Loucy (cell line): Measurements from ENCODE around the gene RPL19.

ENCODE experiments used
- EZH2phosphoT487 ChIP-seq: fragments of 200-600 bp; IDR thresholded peaks from 2 replicates; pipeline ENCODE4 v1.6.1; 2018; ENCODE audit warnings: antibody characterized with exemption, mild to moderate bottlenecking, moderate library complexity, borderline replicate concordance
- TF ChIP-seq, protein P1 (sequence below): fragments of 200-600 bp; sonication (generic); conservative IDR thresholded peaks from 2 replicates; pipeline ENCODE4 v1.5.1; 2014; ENCODE audit warnings: mild to moderate bottlenecking, antibody characterized with exemption, low read length

DNA sequence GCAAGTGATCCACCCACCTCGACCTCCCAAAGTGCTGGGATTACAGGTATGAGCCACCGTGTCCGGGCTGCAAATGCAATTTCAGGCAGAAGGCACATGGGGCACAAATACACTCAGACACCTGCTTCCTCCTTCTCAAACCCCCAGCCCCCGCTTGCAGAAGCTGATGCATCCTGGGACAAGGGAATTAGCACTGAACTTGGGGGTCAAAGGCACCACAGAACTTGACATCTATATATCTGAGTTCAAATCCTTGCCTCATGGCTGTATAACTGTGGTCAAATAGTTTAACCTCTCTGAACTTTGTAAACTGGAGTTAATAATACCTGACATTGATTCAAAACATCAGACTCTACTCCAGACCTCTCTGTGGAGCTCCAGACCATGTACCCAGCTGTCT lies 30.0 kb upstream of the RPL19 start:
- TF ChIP-seq, protein P1, sequence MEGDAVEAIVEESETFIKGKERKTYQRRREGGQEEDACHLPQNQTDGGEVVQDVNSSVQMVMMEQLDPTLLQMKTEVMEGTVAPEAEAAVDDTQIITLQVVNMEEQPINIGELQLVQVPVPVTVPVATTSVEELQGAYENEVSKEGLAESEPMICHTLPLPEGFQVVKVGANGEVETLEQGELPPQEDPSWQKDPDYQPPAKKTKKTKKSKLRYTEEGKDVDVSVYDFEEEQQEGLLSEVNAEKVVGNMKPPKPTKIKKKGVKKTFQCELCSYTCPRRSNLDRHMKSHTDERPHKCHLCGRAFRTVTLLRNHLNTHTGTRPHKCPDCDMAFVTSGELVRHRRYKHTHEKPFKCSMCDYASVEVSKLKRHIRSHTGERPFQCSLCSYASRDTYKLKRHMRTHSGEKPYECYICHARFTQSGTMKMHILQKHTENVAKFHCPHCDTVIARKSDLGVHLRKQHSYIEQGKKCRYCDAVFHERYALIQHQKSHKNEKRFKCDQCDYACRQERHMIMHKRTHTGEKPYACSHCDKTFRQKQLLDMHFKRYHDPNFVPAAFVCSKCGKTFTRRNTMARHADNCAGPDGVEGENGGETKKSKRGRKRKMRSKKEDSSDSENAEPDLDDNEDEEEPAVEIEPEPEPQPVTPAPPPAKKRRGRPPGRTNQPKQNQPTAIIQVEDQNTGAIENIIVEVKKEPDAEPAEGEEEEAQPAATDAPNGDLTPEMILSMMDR, result no peak
- no peak for TF ChIP-seq EZH2phosphoT487
